Activated CD8-positive, alpha-beta memory T cell treated with anti-CD3 and anti-CD28 coated beads for 4 hours (primary cell): ENCODE measurements around the gene SPAG4.
A peak's percentile ranks its signal among the peaks of the same experiment; 100 is the strongest.

ENCODE experiments used
- DNase-seq, 2 donors: peaks; one replicate each; pipeline ENCODE4 v3.0.0-alpha.2; 2020; ENCODE audit warnings: low read depth in 2 of 2

Gene SPAG4

GRCh38 chr20:35615667-35616464 lies at the start of gene SPAG4:
TSS of gene SPAG4 (plus strand) at chr20:35615829. CDS start at chr20:35616004, 175 bp downstream.
- peak; percentile 99 to 100 for DNase-seq

DNA sequence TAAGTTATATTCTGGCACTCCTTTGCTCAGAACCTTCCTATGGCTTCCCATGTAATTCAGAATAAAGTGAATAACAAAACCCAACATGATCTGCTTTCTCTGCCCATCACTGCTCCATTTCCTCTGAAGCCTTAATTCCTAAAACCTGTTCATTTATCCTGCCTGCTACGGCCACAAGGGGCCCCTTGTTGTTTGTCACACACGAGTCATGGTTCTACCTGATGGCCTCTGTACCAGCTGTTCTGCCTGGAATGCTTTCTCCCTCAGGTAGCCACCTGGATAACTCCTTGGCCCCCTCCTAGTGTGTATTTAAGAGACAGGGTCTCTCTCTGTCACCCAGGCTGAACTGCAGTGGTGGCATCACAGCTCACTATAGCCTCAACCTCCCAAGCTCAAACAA lies 47.0 kb upstream of the SPAG4 start:
- no peak for DNase-seq

- no peak for DNase-seq
Measured at GRCh38 chr20:35571555-35571954, 44.1 kb upstream of the SPAG4 start.

DNA sequence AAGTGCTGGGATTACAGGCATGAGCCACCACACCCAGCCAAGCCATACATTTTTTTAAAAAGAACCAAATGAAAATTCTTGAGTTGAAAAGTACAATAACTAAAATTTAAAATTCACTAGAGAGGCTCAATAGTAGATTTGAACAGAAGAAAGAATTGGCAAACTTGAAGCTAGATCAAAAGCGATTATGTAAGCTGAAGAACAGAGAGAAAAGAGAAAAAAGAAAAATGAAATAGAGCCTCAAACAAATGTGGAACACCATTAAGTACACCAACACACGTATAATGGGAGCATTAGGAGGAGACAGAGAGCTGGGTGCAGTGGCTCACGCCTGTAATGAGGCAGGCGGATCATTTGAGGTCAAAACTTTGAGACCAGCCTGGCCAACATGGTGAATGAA lies 42.8 kb upstream of the SPAG4 start:
- DNase-seq: no peak

GRCh38 chr20:35575958-35576357 lies 39.7 kb upstream of the SPAG4 start:
- DNase-seq: no peak

DNA sequence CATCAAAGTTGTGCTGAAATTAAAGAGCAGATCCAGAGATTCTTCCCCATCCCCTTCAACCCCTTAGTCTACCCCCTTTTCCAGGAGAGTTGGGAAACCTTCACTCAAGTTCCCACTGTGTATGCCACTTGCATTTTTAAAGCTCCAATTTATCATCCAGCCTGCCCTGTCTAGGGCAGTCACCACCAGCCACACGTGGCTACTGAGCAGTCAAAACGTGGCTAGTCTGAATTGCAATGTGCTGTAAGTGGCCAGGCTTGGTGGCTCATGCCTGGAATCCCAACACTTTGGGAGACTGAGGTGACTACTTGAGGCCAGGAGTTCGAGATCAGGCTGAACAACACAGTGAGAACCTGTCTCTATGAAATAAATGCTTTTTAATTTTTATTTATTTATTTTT lies 38.8 kb upstream of the SPAG4 start:
- DNase-seq: no peak

DNA sequence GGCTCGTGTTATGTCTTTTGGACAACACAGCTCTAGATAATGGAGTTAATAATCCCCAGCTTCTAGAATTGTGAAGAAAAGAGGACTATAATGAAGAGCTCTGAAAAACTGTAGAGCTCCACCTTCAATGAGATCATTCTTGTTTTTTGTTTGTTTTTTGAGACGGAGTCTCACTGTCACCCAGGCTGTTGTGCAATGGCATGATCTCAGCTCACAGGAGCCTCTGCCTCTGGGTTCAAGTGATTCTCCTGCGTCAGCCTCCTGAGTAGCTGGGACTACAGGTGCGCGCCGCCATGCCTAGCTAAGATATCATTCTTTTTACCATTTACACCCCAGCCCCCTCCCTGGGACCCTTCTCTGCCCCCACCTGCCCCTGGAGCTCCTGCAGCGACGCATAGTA lies 37.2 kb upstream of the SPAG4 start:
- DNase-seq: no peak

GRCh38 chr20:35579196-35579595 lies 36.4 kb upstream of the SPAG4 start:
- no peak for DNase-seq

- no peak for DNase-seq
Measured at GRCh38 chr20:35582131-35582530, 33.5 kb upstream of the SPAG4 start.

- no peak for DNase-seq
Measured at GRCh38 chr20:35582741-35583404, 32.8 kb upstream of the SPAG4 start.

GRCh38 chr20:35583636-35584560 lies 31.7 kb upstream of the SPAG4 start:
- no peak for DNase-seq

DNA sequence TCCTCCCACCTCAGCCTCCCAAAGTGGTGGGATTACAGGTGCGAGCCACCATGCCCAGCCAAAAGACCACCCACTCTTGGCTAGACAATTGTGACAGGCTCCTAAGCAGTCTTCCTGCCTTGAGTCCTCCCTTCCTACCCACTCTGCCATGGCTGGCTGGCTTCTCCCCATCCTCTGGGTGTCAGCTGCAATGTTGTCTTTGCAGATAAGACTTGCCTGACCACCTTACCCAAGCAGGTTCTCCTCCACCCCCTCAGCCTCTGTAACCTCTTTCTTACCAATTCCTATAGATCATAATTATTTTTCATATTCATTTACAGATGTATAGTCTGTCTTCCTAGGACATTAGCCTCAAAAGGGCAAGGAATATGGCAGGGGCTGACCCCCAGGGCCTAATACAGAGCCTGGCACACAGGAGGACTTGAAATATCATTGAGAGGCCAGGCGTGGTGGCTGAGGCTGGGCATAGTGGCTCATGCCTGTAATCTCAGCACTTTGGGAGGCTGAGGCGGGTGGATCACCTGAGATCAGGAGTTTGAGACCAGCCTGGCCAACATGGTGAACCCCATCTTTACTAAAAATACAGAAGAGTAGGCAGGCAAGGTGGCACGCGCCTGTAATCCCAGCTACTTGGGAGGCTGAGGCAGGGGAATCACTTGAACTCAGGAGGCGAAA lies 28.7 kb upstream of the SPAG4 start:
- no peak for DNase-seq

- DNase-seq: no peak
Measured at GRCh38 chr20:35587436-35587835, 28.2 kb upstream of the SPAG4 start.

GRCh38 chr20:35588397-35588796 lies 27.2 kb upstream of the SPAG4 start:
- DNase-seq: no peak

GRCh38 chr20:35592339-35592974 lies 23.2 kb upstream of the SPAG4 start:
- DNase-seq: no peak

GRCh38 chr20:35595456-35595855 lies 20.2 kb upstream of the SPAG4 start:
- DNase-seq: no peak

DNA sequence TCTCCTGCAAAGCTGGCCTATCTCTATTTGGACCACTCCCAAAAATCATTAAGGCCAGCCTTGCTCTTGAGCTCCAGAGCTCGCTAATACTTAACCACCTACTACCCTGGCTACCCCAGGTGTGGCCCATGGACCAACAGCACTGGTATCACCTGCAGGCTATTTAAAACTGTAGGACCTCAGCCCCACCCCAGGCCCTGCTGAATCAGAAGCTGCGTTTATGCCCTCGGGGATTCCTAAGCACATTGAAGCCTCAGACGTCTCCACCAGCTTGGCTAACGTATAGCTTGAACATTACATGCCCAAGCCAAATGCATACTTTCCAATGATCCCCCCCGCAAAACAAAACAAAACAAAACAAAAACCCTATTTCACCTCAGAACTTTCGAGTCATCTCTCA lies 19.7 kb upstream of the SPAG4 start:
- DNase-seq: no peak

GRCh38 chr20:35597186-35597585 lies 18.4 kb upstream of the SPAG4 start:
- no peak for DNase-seq

GRCh38 chr20:35598476-35598875 lies 17.2 kb upstream of the SPAG4 start:
- DNase-seq: no peak

GRCh38 chr20:35598899-35599775 lies 16.5 kb upstream of the SPAG4 start:
- DNase-seq: no peak
